ENCODE measurements around the gene ENPEP. TPM values are rescaled to one million over a fixed set of nuclear protein-coding genes. Genes with fewer than 3 reads are reported as not detected.
"Not testable (repeated sequence)": the region's sequence is repeated elsewhere in the genome, so short reads cannot be mapped to it uniquely, and the experiment has no call there.

ENPEP gene
- total and polyA plus RNA-seq, 2 donors (not counting 1 experiment from before 2014, with no cell fraction given) = not detected

GRCh38 chr4:110485452-110485851 lies 9.5 kb downstream of the ENPEP start:
- Histone ChIP-seq H3K9me3 (ENCODE audit: control extremely low read depth in 1 of 3, control insufficient read depth in 2 of 3, insufficient read depth in 1 of 3, low read length in 2 of 3) (no peaks in the 10 kb centered on the region), H3K4me3 (ENCODE audit: control extremely low read depth in 1 of 5, extremely low read depth in 1 of 5, insufficient read depth in 1 of 5, low read depth in 2 of 5, low read length in 4 of 5) (no peak overlapping the region), H3K4me2 (replicated peaks; ENCODE audit: low read depth, low read length, poor library complexity, severe bottlenecking) (no peak overlapping the region), H3K4me1 (ENCODE audit: control insufficient read depth in 2 of 2, insufficient read depth in 2 of 2, low read length in 2 of 2) (peaks cover 3 to 8% of the 10 kb centered on the region in 2 donors), H2AFZ (ENCODE audit: insufficient read depth, low read depth, low read length, poor library complexity, severe bottlenecking) (no peak overlapping the region), H3K9ac (ENCODE audit: low read length) (no peak overlapping the region), H3K27ac (ENCODE audit: low read length in 2 of 2) (no peak overlapping the region), H3K36me3 (replicated peaks in 1 of 2; ENCODE audit: control extremely low read depth in 1 of 2, control insufficient read depth in 1 of 2, extremely low read depth in 1 of 2, insufficient read depth in 2 of 2, low read length in 1 of 2) (no peaks in the 10 kb centered on the region), H3K79me2 (ENCODE audit: control insufficient read depth, insufficient read depth, low read length) (no peaks in the 10 kb centered on the region), H3K27me3 (replicated peaks in 1 of 4; ENCODE audit: control extremely low read depth in 1 of 4, control insufficient read depth in 3 of 4, insufficient read depth in 4 of 4, low read length in 3 of 4) (peaks cover 0 to 16% (median 8%) of the 10 kb centered on the region in 4 experiments), H4K20me1 (ENCODE audit: control insufficient read depth, insufficient read depth, low read length, poor library complexity, severe bottlenecking) (no peaks in the 10 kb centered on the region)
- intact Hi-C loops (cut with micrococcal nuclease) = no loop called here
- Mint-ChIP-seq H3K9me3 (ENCODE audit: insufficient read depth) (no peaks in the 10 kb centered on the region), H3K4me1 (peaks cover 6% of the 10 kb centered on the region), H3K4me3 (no peak overlapping the region), H3K27ac (no peak overlapping the region), H3K27me3 (peaks cover 32% of the 10 kb centered on the region)
- no peak for DNase-seq
- no peak for TF ChIP-seq EZH2 (IDR thresholded peaks at IDR 0.05; ENCODE audit: borderline replicate concordance, insufficient read depth, low read depth, low read length, poor library complexity, severe bottlenecking)
- TF ChIP-seq CTCF (IDR thresholded peaks at IDR 0.05) = no peak
- WGBS (ENCODE audit: insufficient coverage) = no CpG with 5 or more reads among the region's 1 CpG
- no peak for ATAC-seq (ENCODE audit: low read depth)
- ChIA-PET CTCF (no interaction called here), POLR2A (no interaction called here)

GRCh38 chr4:110486256-110486655 lies 10.3 kb downstream of the ENPEP start:
- Histone ChIP-seq H2AFZ (ENCODE audit: insufficient read depth, low read depth, low read length, poor library complexity, severe bottlenecking) (no peak overlapping the region), H3K36me3 (replicated peaks in 1 of 2; ENCODE audit: control extremely low read depth in 1 of 2, control insufficient read depth in 1 of 2, extremely low read depth in 1 of 2, insufficient read depth in 2 of 2, low read length in 1 of 2) (no peaks in the 10 kb centered on the region), H3K9me3 (ENCODE audit: control extremely low read depth in 1 of 3, control insufficient read depth in 2 of 3, insufficient read depth in 1 of 3, low read length in 2 of 3) (no peaks in the 10 kb centered on the region), H3K4me2 (replicated peaks; ENCODE audit: low read depth, low read length, poor library complexity, severe bottlenecking) (no peak overlapping the region), H3K79me2 (ENCODE audit: control insufficient read depth, insufficient read depth, low read length) (no peaks in the 10 kb centered on the region), H3K4me3 (ENCODE audit: control extremely low read depth in 1 of 5, extremely low read depth in 1 of 5, insufficient read depth in 1 of 5, low read depth in 2 of 5, low read length in 4 of 5) (no peak overlapping the region), H3K27me3 (replicated peaks in 1 of 4; ENCODE audit: control extremely low read depth in 1 of 4, control insufficient read depth in 3 of 4, insufficient read depth in 4 of 4, low read length in 3 of 4) (peaks cover 0 to 11% (median 6%) of the 10 kb centered on the region in 4 experiments), H3K27ac (ENCODE audit: low read length in 2 of 2) (no peak overlapping the region), H3K9ac (ENCODE audit: low read length) (no peak overlapping the region), H4K20me1 (ENCODE audit: control insufficient read depth, insufficient read depth, low read length, poor library complexity, severe bottlenecking) (no peaks in the 10 kb centered on the region), H3K4me1 (ENCODE audit: control insufficient read depth in 2 of 2, insufficient read depth in 2 of 2, low read length in 2 of 2) (peaks cover 3 to 8% of the 10 kb centered on the region in 2 donors)
- POLR2A ChIA-PET = no interaction called here
- no peak for TF ChIP-seq EZH2 (IDR thresholded peaks at IDR 0.05; ENCODE audit: borderline replicate concordance, insufficient read depth, low read depth, low read length, poor library complexity, severe bottlenecking)
- TF ChIP-seq CTCF (IDR thresholded peaks at IDR 0.05) = no peak
- peaks cover 27% of the 10 kb centered on the region for H3K27me3 Mint-ChIP-seq
- DNase-seq = no peak
- 64% methylated on average over 3 of the region's 4 CpGs for WGBS (ENCODE audit: insufficient coverage)
- peaks cover 6% of the 10 kb centered on the region for H3K4me1 Mint-ChIP-seq
- H3K27ac Mint-ChIP-seq = no peak overlapping the region
- H3K9me3 Mint-ChIP-seq (ENCODE audit: insufficient read depth) = no peaks in the 10 kb centered on the region
- intact Hi-C loops (cut with micrococcal nuclease) = no loop called here
- H3K4me3 Mint-ChIP-seq = no peak overlapping the region
- no peak for ATAC-seq (ENCODE audit: low read depth)
- CTCF ChIA-PET = no interaction called here

GRCh38 chr4:110486850-110487249 lies 10.9 kb downstream of the ENPEP start:
- H3K27ac Mint-ChIP-seq; ATAC-seq (ENCODE audit: low read depth); POLR2A ChIA-PET; H3K9me3 ChIP-seq (ENCODE audit: control extremely low read depth in 1 of 3, control insufficient read depth in 2 of 3, insufficient read depth in 1 of 3, low read length in 2 of 3); H3K36me3 ChIP-seq (replicated peaks in 1 of 2; ENCODE audit: control extremely low read depth in 1 of 2, control insufficient read depth in 1 of 2, extremely low read depth in 1 of 2, insufficient read depth in 2 of 2, low read length in 1 of 2); H3K27ac ChIP-seq (ENCODE audit: low read length in 2 of 2); H3K4me2 ChIP-seq (replicated peaks; ENCODE audit: low read depth, low read length, poor library complexity, severe bottlenecking); H3K4me3 ChIP-seq (ENCODE audit: control extremely low read depth in 1 of 5, extremely low read depth in 1 of 5, insufficient read depth in 1 of 5, low read depth in 2 of 5, low read length in 4 of 5); H2AFZ ChIP-seq (ENCODE audit: insufficient read depth, low read depth, low read length, poor library complexity, severe bottlenecking); H3K9ac ChIP-seq (ENCODE audit: low read length); H4K20me1 ChIP-seq (ENCODE audit: control insufficient read depth, insufficient read depth, low read length, poor library complexity, severe bottlenecking); H3K4me1 Mint-ChIP-seq; H3K9me3 Mint-ChIP-seq (ENCODE audit: insufficient read depth); H3K4me3 Mint-ChIP-seq; CTCF ChIA-PET; H3K27me3 ChIP-seq (replicated peaks in 1 of 4; ENCODE audit: control extremely low read depth in 1 of 4, control insufficient read depth in 3 of 4, insufficient read depth in 4 of 4, low read length in 3 of 4); intact Hi-C loops (cut with micrococcal nuclease); DNase-seq; H3K4me1 ChIP-seq (ENCODE audit: control insufficient read depth in 2 of 2, insufficient read depth in 2 of 2, low read length in 2 of 2); H3K79me2 ChIP-seq (ENCODE audit: control insufficient read depth, insufficient read depth, low read length): not testable (repeated sequence)
- peaks cover 21% of the 10 kb centered on the region for H3K27me3 Mint-ChIP-seq
- WGBS (ENCODE audit: insufficient coverage) = 83% methylated on average over 2 of the region's 4 CpGs

All from B cell (primary cell).